Activated CD4-positive, alpha-beta T cell treated with anti-CD3 and anti-CD28 coated beads for 48 hours (primary cell): ENCODE results near the gene MLH1.
A peak's percentile ranks its signal among the peaks of the same experiment; 100 is the strongest.
"Not testable (repeated sequence)": the region's sequence is repeated elsewhere in the genome, so short reads cannot be mapped to it uniquely, and the experiment has no call there.

Source experiments
- DNase-seq: peaks from one replicate; pipeline ENCODE4 v3.0.0-alpha.2; 2020

MLH1 gene

DNA sequence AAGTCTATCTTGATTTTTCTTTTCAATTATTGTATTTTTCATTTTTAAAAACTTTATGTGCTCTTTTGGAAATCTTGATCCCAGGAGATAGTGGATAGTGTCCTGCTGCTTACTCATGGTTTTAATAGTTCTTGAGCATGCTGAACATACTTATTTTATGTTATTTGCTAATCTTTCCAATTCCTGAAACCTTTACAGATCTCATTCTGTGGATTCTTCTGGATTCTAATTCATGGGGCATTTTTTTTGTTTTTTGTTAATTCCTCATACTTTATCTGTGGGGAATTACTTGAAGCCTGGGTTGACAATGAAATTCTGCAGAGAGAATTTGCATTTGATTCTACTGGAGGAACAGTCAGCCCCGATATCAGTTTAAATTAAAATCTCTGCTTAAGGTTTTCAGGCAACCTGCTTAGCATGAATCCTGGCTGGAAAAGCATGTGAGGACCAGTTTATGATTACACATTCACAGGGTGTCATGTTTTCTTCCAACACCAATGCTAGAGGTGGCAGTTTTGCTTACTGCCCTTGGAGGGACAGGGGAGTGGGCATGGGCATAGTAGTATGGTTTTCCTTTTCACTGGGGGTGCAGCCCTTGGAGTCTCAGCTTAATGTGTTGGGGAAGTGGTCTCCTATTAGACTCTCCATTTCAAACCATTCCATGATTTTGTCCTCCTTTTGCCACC is 46.0 kb downstream of the MLH1 start:
- DNase-seq: no peak

- no peak for DNase-seq
These were observed 46.9 kb downstream of the MLH1 start for GRCh38 chr3:37040231-37040630.

DNA sequence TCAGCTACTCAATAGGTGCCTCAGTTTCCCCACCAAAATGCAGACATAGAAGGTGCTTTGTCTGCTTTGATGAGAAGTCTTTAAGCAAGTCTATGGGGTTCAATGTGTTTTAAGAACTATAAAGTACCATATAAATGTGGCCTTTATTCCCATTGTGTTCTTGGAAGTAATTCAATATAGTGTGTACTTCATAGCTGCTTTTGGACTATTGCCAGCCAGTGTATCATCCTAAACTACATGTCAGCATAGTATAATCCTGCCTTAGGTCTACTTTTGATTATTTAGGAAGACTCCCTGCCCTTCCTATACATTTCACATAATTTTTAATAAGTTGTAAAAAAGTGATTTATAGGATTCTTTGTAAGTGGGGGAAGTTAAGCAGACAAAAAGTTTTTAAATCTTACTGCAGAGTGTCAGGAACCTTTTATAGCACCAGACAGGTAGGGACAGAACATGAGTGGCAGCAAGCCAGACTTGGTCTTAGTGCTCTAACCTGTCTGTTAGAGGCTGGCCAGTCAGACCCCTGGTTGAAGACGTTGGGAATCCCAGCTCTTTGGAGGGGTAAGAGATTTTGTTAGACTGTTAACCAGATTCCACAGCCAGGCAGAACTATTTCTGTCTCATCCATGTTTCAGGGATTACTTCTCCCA is 48.4 kb downstream of the MLH1 start:
- no peak for DNase-seq

DNA sequence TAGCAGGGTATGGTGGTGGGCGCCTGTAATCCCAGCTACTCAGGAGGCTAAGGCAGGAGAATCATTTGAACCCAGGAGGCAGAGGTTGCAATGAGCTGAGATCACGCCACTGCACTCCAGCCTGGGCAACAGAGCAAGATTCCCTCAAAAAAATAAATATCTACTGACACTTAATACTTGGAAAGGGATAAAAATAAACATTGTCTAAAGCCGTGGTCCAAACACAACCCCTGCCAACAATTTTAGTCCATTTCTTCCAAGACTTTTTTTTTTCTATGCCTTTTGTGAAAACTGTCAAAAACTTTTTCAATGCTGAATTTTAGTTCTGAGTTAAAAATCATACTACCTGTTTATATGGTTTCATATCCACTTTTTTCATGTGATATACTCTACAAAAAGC is 49.4 kb downstream of the MLH1 start:
- DNase-seq: not testable (repeated sequence)

- DNase-seq: no peak
These were observed 57.0 kb downstream of the MLH1 start for GRCh38 chr3:37050282-37050681.

DNA sequence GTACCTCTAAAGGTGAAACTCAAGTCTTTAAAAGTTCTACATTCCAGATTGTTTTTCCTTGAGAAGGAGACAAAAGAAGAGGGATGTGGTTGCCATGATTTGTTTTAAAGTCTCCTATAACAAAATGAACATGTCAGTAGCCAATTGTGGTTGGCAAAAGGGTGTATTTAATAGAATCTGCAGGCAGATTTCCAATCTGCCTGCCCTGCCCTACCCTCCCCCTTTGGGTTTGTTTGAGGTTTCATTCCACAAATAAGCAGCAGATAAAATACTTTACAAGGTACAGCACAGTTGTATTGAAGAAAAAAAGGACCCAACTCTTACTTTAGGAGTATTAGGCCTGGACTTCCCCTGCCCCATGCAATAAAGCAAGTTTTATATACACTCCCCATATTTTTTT is 59.5 kb downstream of the MLH1 start:
- no peak for DNase-seq

- no peak for DNase-seq
These were observed 60.0 kb downstream of the MLH1 start for GRCh38 chr3:37053337-37053736.

DNA sequence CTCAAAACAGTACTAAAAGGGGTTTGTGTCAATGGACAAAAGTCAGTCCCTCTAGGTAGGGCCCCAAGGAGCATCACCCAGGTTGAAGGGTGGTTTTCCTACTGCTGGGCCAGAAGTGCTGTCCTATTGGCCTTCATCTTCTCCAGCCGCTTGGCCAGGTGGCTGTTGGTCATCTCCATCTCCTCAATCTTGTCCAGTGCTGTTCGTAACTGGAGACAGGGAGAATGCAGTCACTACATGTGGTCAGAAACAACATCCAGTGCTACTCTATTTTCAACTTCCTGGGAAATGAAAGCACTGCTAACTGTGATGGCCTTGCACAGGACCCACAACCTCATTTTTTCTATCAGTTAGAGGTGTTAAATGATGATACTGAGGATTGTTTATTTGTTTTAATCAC is 60.4 kb downstream of the MLH1 start:
- no peak for DNase-seq

- no peak for DNase-seq
These were observed 61.1 kb downstream of the MLH1 start for GRCh38 chr3:37054370-37054769.

- not testable (repeated sequence) for DNase-seq
These were observed 61.8 kb downstream of the MLH1 start for GRCh38 chr3:37055077-37055476.

- no peak for DNase-seq
These were observed 63.5 kb downstream of the MLH1 start for GRCh38 chr3:37056826-37057225.

GRCh38 chr3:37058117-37058516 is 64.8 kb downstream of the MLH1 start:
- DNase-seq: no peak

DNA sequence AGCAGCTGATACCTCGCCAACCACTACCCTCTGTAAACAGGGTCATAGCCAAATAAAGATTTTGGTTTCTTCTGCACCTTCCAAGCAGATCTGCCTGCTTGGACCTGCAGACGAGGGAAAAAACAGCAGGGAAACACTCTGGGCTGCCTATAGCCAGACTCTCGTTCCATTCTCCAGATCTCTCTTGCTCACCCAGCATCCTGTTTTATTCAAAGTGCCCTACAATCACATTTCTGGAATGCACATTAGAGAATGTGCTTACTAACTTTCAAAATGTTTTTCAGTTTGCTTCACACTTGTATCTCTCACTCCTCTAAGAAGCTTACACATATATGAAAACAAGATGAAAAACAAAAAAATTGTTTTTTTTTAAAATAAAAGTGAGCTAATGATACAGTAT is 71.4 kb downstream of the MLH1 start:
- DNase-seq: no peak

- DNase-seq: no peak
These were observed 74.3 kb downstream of the MLH1 start for GRCh38 chr3:37067577-37067976.

DNA sequence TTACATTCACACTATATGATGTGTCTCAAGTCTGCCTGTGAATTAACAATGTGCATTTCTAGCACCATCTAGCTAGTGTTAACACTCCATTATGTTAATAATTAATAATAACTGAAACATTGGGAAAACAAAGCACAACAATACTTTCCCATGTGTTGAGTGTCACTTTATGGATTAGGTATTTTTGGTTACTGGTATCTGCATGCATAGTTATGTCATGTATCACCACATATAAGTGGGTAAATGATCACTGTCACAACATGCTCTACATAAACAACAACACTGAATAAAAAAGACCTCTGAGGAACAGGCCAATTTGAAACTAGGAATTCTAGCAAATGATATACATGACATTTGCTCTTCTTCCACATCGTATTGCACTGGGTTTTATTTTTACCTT is 74.7 kb downstream of the MLH1 start:
- DNase-seq: no peak

GRCh38 chr3:37071921-37072320 is 78.6 kb downstream of the MLH1 start:
- DNase-seq: no peak

- DNase-seq: peak; percentile 7
These were observed 79.6 kb downstream of the MLH1 start for GRCh38 chr3:37072892-37073291.

- DNase-seq: no peak
These were observed 80.9 kb downstream of the MLH1 start for GRCh38 chr3:37074178-37074577.

DNA sequence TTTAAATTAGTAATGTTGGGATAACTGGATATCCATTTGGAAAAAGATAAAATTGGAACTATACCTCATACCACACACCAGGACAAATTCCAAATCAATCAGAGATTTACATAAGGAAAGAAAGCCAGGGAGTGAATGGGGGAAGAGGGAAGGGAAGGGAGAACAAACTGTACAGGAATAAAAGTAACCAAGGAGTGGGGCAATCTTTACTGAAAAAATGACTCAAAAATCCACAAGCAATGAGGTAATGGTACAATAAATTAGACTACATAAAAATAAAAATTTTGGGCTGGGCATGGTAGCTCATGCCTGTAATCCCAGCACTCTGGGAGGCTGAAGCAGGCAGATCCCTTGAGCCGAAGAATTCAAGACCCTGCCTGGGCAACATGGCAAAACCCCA is 82.6 kb downstream of the MLH1 start:
- no peak for DNase-seq

- DNase-seq: no peak
These were observed 89.0 kb downstream of the MLH1 start for GRCh38 chr3:37082317-37082716.

- no peak for DNase-seq
These were observed 93.6 kb downstream of the MLH1 start for GRCh38 chr3:37086918-37087317.

DNA sequence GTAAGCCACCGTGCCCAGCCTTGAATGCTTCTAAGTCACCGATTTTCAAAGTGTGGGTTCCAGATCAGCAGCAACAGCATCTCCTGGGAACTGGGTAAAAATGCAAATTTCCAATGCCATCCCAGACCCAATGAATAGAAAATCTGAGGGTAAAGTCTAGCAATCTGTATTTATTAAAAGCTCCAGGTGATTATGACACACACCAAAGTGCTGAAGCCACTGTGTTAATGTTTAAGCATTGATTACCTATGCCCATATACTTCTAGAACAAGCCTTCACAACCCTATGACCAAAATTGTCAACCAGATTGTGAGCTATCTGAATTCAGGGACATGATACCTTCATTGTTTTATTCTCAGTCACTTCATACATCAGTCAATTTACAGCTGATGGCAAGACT is 94.6 kb downstream of the MLH1 start:
- DNase-seq: no peak

- no peak for DNase-seq
These were observed 99.2 kb downstream of the MLH1 start for GRCh38 chr3:37092484-37092883.

- DNase-seq: no peak
These were observed 100.2 kb downstream of the MLH1 start for GRCh38 chr3:37093481-37093880.

- no peak for DNase-seq
These were observed 101.3 kb downstream of the MLH1 start for GRCh38 chr3:37094636-37095035.
